GM12878 (cell line): ENCODE measurements around the gene CAMK4. TPM values are rescaled to one million over a fixed set of nuclear protein-coding genes. Genes with fewer than 3 reads are reported as not detected.

Source experiments
- ATF2 ChIP-seq: IDR thresholded peaks from 2 replicates; pipeline ENCODE4 v1.6.1; 2012; ENCODE audit warnings: low read length, inconsistent platforms
- DPF2 ChIP-seq: fragments of 450-650 bp; IDR thresholded peaks from 2 replicates; pipeline ENCODE4 v1.6.1; 2017; ENCODE audit warnings: mild to moderate bottlenecking
- ETV6 ChIP-seq, 2 experiments: fragments of 450-650 bp in 1 of 2; IDR thresholded peaks in 1 of 2; conservative IDR thresholded peaks in 1 of 2; 2 replicates each; pipeline ENCODE4 v1.6.1; 2014; ENCODE audit warnings: antibody characterized with exemption in 1 of 2, borderline replicate concordance in 1 of 2, low read depth in 1 of 2, mild to moderate bottlenecking in 1 of 2, moderate library complexity in 1 of 2
- HSF1 ChIP-seq: fragments of 150-350 bp; IDR thresholded peaks from 2 replicates; pipeline ENCODE4 v1.6.1; 2014; ENCODE audit warnings: mild to moderate bottlenecking, low read depth, low read length
- IRF5 ChIP-seq: fragments of 450-650 bp; IDR thresholded peaks from 2 replicates; pipeline ENCODE4 v1.6.1; 2017; ENCODE audit warnings: borderline replicate concordance
- NFYB ChIP-seq: IDR thresholded peaks from 2 replicates; pipeline ENCODE4 v1.6.1; 2011; ENCODE audit warnings: low read depth, mild to moderate bottlenecking, low read length, improper control_type of control experiment, moderate library complexity; ENCODE audit not compliant: insufficient read depth
- RAD21 ChIP-seq: IDR thresholded peaks from 2 replicates; pipeline ENCODE4 v1.6.1; 2011; ENCODE audit warnings: mild to moderate bottlenecking, low read depth, low read length, moderate library complexity; ENCODE audit not compliant: insufficient read depth
- SMAD5 ChIP-seq: IDR thresholded peaks from 2 replicates; pipeline ENCODE4 v1.6.1; 2016; ENCODE audit warnings: antibody characterized with exemption, low read depth
- SREBF2 ChIP-seq: IDR thresholded peaks from 2 replicates; pipeline ENCODE4 v1.6.1; 2012; ENCODE audit warnings: mild to moderate bottlenecking, low read length
- TAF1 ChIP-seq: IDR thresholded peaks from 2 replicates; pipeline ENCODE4 v1.6.1; 2011; ENCODE audit warnings: mild to moderate bottlenecking, low read depth, low read length, borderline replicate concordance
- TBL1XR1 ChIP-seq: IDR thresholded peaks from 2 replicates; pipeline ENCODE4 v1.6.1; 2012; ENCODE audit warnings: low read depth, low read length, improper control_type of control experiment
- TCF12 ChIP-seq: IDR thresholded peaks from 2 replicates; pipeline ENCODE4 v1.6.1; 2011; ENCODE audit warnings: low read depth, mild to moderate bottlenecking, low read length
- YY1 ChIP-seq: IDR thresholded peaks from 2 replicates; pipeline ENCODE4 v1.6.1; 2011; ENCODE audit warnings: low read depth, mild to moderate bottlenecking, low read length
- ZNF687 ChIP-seq: fragments of 450-650 bp; IDR thresholded peaks from 2 replicates; pipeline ENCODE4 v1.6.1; 2017; ENCODE audit warnings: mild to moderate bottlenecking, moderate library complexity
- polyA plus RNA-seq, 11 experiments: library from polyadenylated mRNA; depleted of rRNA in 4 of 11; unstranded in 6 of 11; stranded (reverse) in 5 of 11; fragments of >200 nt; fragmentation: Nextera tagmentation in 4 of 11; fragmentation: Illumina TruSeq in 1 of 11; extraction: Ambion mirVana in 4 of 11; extraction: Trizol in 1 of 11; gene quantifications; 1 replicate in 1 of 11; 2 replicates in 10 of 11; pipeline versions ENCODE4 v1.2.1 to v1.2.3, GENCODE V29; 2011 to 2016; ENCODE audit warnings: inconsistent platforms in 2 of 11, missing spikeins in 2 of 11, low read depth in 1 of 11
- total RNA-seq, 4 experiments: library from RNA; depleted of rRNA in 3 of 4; stranded (reverse); fragments of >200 nt in 3 of 4; fragmentation: Illumina TruSeq in 1 of 4; extraction: Trizol in 1 of 4; gene quantifications; 2 replicates each; pipeline versions ENCODE4 v1.2.1 to v1.2.3, GENCODE V29; 2013 to 2021
- TF ChIP-seq, protein P1 (sequence below): IDR thresholded peaks from 2 replicates; pipeline ENCODE4 v1.6.1; 2012; ENCODE audit warnings: improper control_type of control experiment, low read depth, low read length; ENCODE audit not compliant: insufficient replicate concordance

Gene CAMK4
- total and polyA plus RNA-seq, 10 of the 15 experiments (the other 5 are each of a cell fraction or from before 2014, with no cell fraction given), result 13.3 to 51.9 (median 35.3) TPM

GRCh38 chr5:111252799-111253545 is 28.8 kb downstream of the CAMK4 start (continued):
- TF ChIP-seq ZNF687, result peak; percentile 70; the same call in 1 of the 2 replicates
- TF ChIP-seq SMAD5, result no peak
- TF ChIP-seq NFYB, result no peak
- no peak for TF ChIP-seq IRF5
- peak in 1 of 2 experiments; percentile 81; a peak in 2 of 4 replicates for TF ChIP-seq ETV6 (conservative IDR thresholded peaks at IDR 0.05 in 1 of 2, IDR thresholded peaks at IDR 0.05 in 1 of 2; ENCODE audit: borderline replicate concordance in 1 of 2, low read depth in 1 of 2)
- peak; percentile 57; the same call in 1 of the 2 replicates for TF ChIP-seq TAF1
- TF ChIP-seq DPF2, result 0 out of 2 replicates have a peak, but pooled peaks have one; percentile 14
- TF ChIP-seq ATF2, result no peak
- no peak for TF ChIP-seq HSF1
- no peak for TF ChIP-seq SREBF2
- 0 out of 2 replicates have a peak, but pooled peaks have one; percentile 1 for TF ChIP-seq RAD21
- TF ChIP-seq TBL1XR1, result no peak
- TF ChIP-seq, protein P1, sequence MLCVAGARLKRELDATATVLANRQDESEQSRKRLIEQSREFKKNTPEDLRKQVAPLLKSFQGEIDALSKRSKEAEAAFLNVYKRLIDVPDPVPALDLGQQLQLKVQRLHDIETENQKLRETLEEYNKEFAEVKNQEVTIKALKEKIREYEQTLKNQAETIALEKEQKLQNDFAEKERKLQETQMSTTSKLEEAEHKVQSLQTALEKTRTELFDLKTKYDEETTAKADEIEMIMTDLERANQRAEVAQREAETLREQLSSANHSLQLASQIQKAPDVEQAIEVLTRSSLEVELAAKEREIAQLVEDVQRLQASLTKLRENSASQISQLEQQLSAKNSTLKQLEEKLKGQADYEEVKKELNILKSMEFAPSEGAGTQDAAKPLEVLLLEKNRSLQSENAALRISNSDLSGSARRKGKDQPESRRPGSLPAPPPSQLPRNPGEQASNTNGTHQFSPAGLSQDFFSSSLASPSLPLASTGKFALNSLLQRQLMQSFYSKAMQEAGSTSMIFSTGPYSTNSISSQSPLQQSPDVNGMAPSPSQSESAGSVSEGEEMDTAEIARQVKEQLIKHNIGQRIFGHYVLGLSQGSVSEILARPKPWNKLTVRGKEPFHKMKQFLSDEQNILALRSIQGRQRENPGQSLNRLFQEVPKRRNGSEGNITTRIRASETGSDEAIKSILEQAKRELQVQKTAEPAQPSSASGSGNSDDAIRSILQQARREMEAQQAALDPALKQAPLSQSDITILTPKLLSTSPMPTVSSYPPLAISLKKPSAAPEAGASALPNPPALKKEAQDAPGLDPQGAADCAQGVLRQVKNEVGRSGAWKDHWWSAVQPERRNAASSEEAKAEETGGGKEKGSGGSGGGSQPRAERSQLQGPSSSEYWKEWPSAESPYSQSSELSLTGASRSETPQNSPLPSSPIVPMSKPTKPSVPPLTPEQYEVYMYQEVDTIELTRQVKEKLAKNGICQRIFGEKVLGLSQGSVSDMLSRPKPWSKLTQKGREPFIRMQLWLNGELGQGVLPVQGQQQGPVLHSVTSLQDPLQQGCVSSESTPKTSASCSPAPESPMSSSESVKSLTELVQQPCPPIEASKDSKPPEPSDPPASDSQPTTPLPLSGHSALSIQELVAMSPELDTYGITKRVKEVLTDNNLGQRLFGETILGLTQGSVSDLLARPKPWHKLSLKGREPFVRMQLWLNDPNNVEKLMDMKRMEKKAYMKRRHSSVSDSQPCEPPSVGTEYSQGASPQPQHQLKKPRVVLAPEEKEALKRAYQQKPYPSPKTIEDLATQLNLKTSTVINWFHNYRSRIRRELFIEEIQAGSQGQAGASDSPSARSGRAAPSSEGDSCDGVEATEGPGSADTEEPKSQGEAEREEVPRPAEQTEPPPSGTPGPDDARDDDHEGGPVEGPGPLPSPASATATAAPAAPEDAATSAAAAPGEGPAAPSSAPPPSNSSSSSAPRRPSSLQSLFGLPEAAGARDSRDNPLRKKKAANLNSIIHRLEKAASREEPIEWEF, result no peak
- peak; percentile 98 for TF ChIP-seq TCF12
- peak; percentile 79 for TF ChIP-seq YY1
